KMS-11 (cell line): Measurements from ENCODE around the gene DELE1.

Experiments used
- H2AFZ ChIP-seq: fragments of 200-600 bp; sonication (generic); 2 replicates; pipeline ENCODE4 v1.6.1; 2016; ENCODE audit warnings: antibody characterized with exemption, mixed run types, low read depth
- H3K27ac ChIP-seq: fragments of 200-600 bp; sonication (generic); 2 replicates; pipeline ENCODE4 v1.6.1; 2016; ENCODE audit warnings: mild to moderate bottlenecking, mixed run types
- H3K27me3 ChIP-seq: fragments of 200-600 bp; sonication (generic); 2 replicates; pipeline ENCODE4 v1.6.1; 2017; ENCODE audit warnings: mild to moderate bottlenecking, low read depth, mixed run types, moderate library complexity; ENCODE audit not compliant: insufficient read depth
- H3K36me3 ChIP-seq: fragments of 200-600 bp; sonication (generic); 2 replicates; pipeline ENCODE4 v1.6.1; 2017; ENCODE audit warnings: mild to moderate bottlenecking, mixed run types; ENCODE audit not compliant: insufficient read depth
- H3K4me1 ChIP-seq: fragments of 200-600 bp; sonication (generic); 2 replicates; pipeline ENCODE4 v1.6.1; 2016; ENCODE audit warnings: mild to moderate bottlenecking, low read depth, mixed run types; ENCODE audit not compliant: poor library complexity, severe bottlenecking
- H3K4me2 ChIP-seq: fragments of 200-600 bp; sonication (generic); 2 replicates; pipeline ENCODE4 v1.7.0; 2016; ENCODE audit warnings: mild to moderate bottlenecking, mixed run types
- H3K4me3 ChIP-seq: fragments of 200-600 bp; sonication (generic); IDR thresholded peaks from 2 replicates; pipeline ENCODE4 v1.6.1; 2017; ENCODE audit warnings: low read depth, low read length, mixed read lengths; ENCODE audit not compliant: insufficient read depth
- H3K79me2 ChIP-seq: fragments of 200-600 bp; sonication (generic); 2 replicates; pipeline ENCODE4 v1.6.1; 2016; ENCODE audit warnings: low read depth, mixed run types; ENCODE audit not compliant: insufficient read depth
- H3K9ac ChIP-seq: fragments of 200-600 bp; sonication (generic); 2 replicates; pipeline ENCODE4 v1.6.1; 2016; ENCODE audit warnings: mild to moderate bottlenecking, mixed run types
- H4K20me1 ChIP-seq: fragments of 200-600 bp; sonication (generic); 2 replicates; pipeline ENCODE4 v1.6.1; 2016; ENCODE audit warnings: mild to moderate bottlenecking, mixed run types; ENCODE audit not compliant: insufficient read depth
- TF ChIP-seq, protein P1 (sequence below): fragments of 200-600 bp; sonication (generic); conservative IDR thresholded peaks from 2 replicates; pipeline ENCODE4 v1.6.1; 2017; ENCODE audit warnings: low read depth, mild to moderate bottlenecking, antibody characterized with exemption, low read length, moderate library complexity, mixed read lengths

DELE1 gene

GRCh38 chr5:141926434-141926833, 2.8 kb downstream of the DELE1 start:
- Histone ChIP-seq H3K4me2 (no peak overlapping the region), H3K36me3 (no peaks in the 10 kb centered on the region), H3K9ac (no peak overlapping the region)

DNA sequence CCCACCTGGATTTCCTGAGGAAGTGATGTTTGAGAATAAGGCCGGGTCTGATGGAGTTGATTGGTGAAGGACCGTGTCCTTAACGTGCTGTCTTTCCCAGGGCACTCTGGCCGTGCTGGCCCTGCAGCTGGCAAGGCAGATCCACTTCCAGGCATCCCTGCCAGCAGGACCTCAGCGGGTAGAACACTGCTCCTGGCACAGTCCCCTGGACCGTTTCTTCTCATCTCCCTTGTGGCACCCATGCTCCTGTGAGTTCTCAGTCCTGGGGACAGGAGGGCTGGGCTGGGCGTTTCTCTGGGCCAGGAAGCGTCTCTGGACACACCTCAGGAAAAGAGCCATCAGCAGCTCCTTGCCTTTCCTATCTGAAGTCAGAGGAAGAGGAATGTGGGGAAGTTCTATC, 4.4 kb downstream of the DELE1 start:
- TF ChIP-seq, protein P1, sequence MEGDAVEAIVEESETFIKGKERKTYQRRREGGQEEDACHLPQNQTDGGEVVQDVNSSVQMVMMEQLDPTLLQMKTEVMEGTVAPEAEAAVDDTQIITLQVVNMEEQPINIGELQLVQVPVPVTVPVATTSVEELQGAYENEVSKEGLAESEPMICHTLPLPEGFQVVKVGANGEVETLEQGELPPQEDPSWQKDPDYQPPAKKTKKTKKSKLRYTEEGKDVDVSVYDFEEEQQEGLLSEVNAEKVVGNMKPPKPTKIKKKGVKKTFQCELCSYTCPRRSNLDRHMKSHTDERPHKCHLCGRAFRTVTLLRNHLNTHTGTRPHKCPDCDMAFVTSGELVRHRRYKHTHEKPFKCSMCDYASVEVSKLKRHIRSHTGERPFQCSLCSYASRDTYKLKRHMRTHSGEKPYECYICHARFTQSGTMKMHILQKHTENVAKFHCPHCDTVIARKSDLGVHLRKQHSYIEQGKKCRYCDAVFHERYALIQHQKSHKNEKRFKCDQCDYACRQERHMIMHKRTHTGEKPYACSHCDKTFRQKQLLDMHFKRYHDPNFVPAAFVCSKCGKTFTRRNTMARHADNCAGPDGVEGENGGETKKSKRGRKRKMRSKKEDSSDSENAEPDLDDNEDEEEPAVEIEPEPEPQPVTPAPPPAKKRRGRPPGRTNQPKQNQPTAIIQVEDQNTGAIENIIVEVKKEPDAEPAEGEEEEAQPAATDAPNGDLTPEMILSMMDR, result no peak

More at GRCh38 chr5:141926434-141926833, 2.8 kb downstream of the DELE1 start:
- no peaks in the 10 kb centered on the region for H4K20me1 ChIP-seq
- TF ChIP-seq, protein P1, result no peak
- H3K27ac ChIP-seq, result no peak overlapping the region
- H2AFZ ChIP-seq, result no peak overlapping the region
- peaks cover 5% of the 10 kb centered on the region; the same call in 1 of the 2 replicates for H3K79me2 ChIP-seq
- no peak overlapping the region for H3K4me3 ChIP-seq
- peaks cover 8% of the 10 kb centered on the region for H3K4me1 ChIP-seq
- no peaks in the 10 kb centered on the region for H3K27me3 ChIP-seq

GRCh38 chr5:141929398-141930058, 5.9 kb downstream of the DELE1 start:
- TF ChIP-seq, protein P1, result no peak
- Histone ChIP-seq H3K4me1 (peaks cover 4% of the 10 kb centered on the region), H3K4me2 (no peak overlapping the region), H3K9ac (no peak overlapping the region), H3K27ac (no peak overlapping the region), H3K4me3 (no peak overlapping the region), H4K20me1 (no peaks in the 10 kb centered on the region), H3K79me2 (0 out of 2 replicates have a peak, but pooled peaks cover under 1% of the 10 kb centered on the region), H3K27me3 (no peaks in the 10 kb centered on the region), H3K36me3 (no peaks in the 10 kb centered on the region), H2AFZ (no peak overlapping the region)

More for the DNA sequence above, 4.4 kb downstream of the DELE1 start:
- Histone ChIP-seq H3K27me3 (no peaks in the 10 kb centered on the region), H3K4me1 (peaks cover 8% of the 10 kb centered on the region), H2AFZ (no peak overlapping the region), H3K36me3 (no peaks in the 10 kb centered on the region), H3K4me2 (no peak overlapping the region), H3K79me2 (peaks cover 5% of the 10 kb centered on the region; the same call in 1 of the 2 replicates), H3K4me3 (no peak overlapping the region), H4K20me1 (no peaks in the 10 kb centered on the region), H3K9ac (no peak overlapping the region), H3K27ac (no peak overlapping the region)

DNA sequence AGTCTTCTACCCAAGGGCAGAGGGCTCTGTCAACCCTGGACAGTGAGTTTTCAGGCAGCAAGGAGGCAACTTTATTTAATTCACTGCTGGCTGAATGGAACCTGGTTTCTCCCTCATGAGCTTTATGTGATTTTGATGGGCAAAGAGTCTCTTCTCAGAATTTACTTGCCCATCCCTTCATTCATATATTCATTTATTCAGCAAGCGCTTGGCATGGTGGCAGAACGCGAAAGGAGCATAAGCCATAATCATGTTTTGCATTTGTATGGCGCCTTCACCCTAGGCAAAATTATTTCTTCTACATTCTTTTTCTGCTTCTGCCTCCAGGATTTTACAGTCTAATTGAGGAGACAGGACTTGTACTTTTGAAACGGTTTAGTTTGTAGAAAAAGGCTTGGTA, 8.0 kb downstream of the DELE1 start:
- no peaks in the 10 kb centered on the region for H3K36me3 ChIP-seq
- TF ChIP-seq, protein P1, result no peak
- no peaks in the 10 kb centered on the region for H4K20me1 ChIP-seq
- H3K9ac ChIP-seq, result no peak overlapping the region
- H2AFZ ChIP-seq, result no peak overlapping the region
- H3K4me1 ChIP-seq, result no peaks in the 10 kb centered on the region
- no peaks in the 10 kb centered on the region for H3K27me3 ChIP-seq
- no peak overlapping the region for H3K27ac ChIP-seq
- no peaks in the 10 kb centered on the region for H3K79me2 ChIP-seq
- H3K4me2 ChIP-seq, result no peak overlapping the region
- H3K4me3 ChIP-seq, result no peak overlapping the region
